Renal cortex interstitium (tissue), 11 donors: ENCODE measurements around the gene SPEG. TPM values are rescaled to one million over a fixed set of nuclear protein-coding genes. Genes with fewer than 3 reads are reported as not detected.

Source experiments
- DNase-seq, 11 donors: peaks; one replicate each; pipeline ENCODE4 v3.0.0-alpha.2; 2013; ENCODE audit warnings: low read depth in 9 of 11, low spot score in 4 of 11; ENCODE audit errors: extremely low read depth in 1 of 11
- polyA plus RNA-seq, 3 donors: library from polyadenylated mRNA; unstranded; fragments of 120-200 nt; gene quantifications; one replicate each; pipeline ENCODE4 v1.2.1, GENCODE V29; 2013; ENCODE audit not compliant: insufficient read length in 3 of 3

Gene SPEG
- polyA plus RNA-seq, 3 donors = 9.2 to 16.8 (median 12.7) TPM

GRCh38 chr2:219484343-219485200 is 49.9 kb downstream of the SPEG start:
- no peak for DNase-seq

- no peak for DNase-seq
Observed at GRCh38 chr2:219485201-219485580, 50.5 kb downstream of the SPEG start.

- DNase-seq = no peak
Observed at GRCh38 chr2:219486380-219486959, 51.8 kb downstream of the SPEG start.

GRCh38 chr2:219488149-219488843 is 53.7 kb downstream of the SPEG start:
- no peak for DNase-seq

GRCh38 chr2:219488844-219489194 is 54.2 kb downstream of the SPEG start:
- no peak for DNase-seq

GRCh38 chr2:219489315-219489714 is 54.7 kb downstream of the SPEG start:
- no peak for DNase-seq

- no peak for DNase-seq
Observed at GRCh38 chr2:219490186-219490585, 55.5 kb downstream of the SPEG start.

- DNase-seq = no peak
Observed at GRCh38 chr2:219490600-219491130, 56.0 kb downstream of the SPEG start.

- no peak for DNase-seq
Observed at GRCh38 chr2:219491278-219491963, 56.8 kb downstream of the SPEG start.

- no peak for DNase-seq
Observed at GRCh38 chr2:219492575-219492974, 57.9 kb downstream of the SPEG start.

- DNase-seq = no peak
Observed at GRCh38 chr2:219493086-219493485, 58.4 kb downstream of the SPEG start.

GRCh38 chr2:219494952-219495530 is 60.4 kb downstream of the SPEG start:
- no peak for DNase-seq

- DNase-seq = no peak
Observed at GRCh38 chr2:219495531-219496122, 61.0 kb downstream of the SPEG start.

- DNase-seq = no peak
Observed at GRCh38 chr2:219496247-219496824, 61.7 kb downstream of the SPEG start.

- DNase-seq = no peak
Observed at GRCh38 chr2:219496825-219497494, 62.3 kb downstream of the SPEG start.

- DNase-seq = no peak
Observed at GRCh38 chr2:219497495-219498279, 63.0 kb downstream of the SPEG start.
